Bronchial epithelial cell (primary cell): Measurements from ENCODE around the gene TRIP4. TPM values are rescaled to one million over a fixed set of nuclear protein-coding genes. Genes with fewer than 3 reads are reported as not detected.
"Not testable (repeated sequence)": the region's sequence is repeated elsewhere in the genome, so short reads cannot be mapped to it uniquely, and the experiment has no call there.

Source experiments
- DNase-seq: peaks from one replicate; pipeline ENCODE4 v3.0.0-alpha.2; 2010; ENCODE audit warnings: low read depth
- FAIRE-seq: peaks from 2 replicates; lab custom pipeline; 2011; peaks lifted over from hg19 to GRCh38; lab: Jason Lieb, UNC
- H3K27me3 ChIP-seq: 2 replicates; pipeline ENCODE4 v1.5.1; 2011; ENCODE audit warnings: low read length; ENCODE audit not compliant: control insufficient read depth, insufficient read depth
- H3K36me3 ChIP-seq: 2 replicates; pipeline ENCODE4 v1.5.1; 2011; ENCODE audit warnings: low read length; ENCODE audit not compliant: control insufficient read depth, insufficient read depth
- H3K4me3 ChIP-seq: 2 replicates; pipeline ENCODE4 v1.5.1; 2011; ENCODE audit warnings: mild to moderate bottlenecking, low read depth, low read length, control low read depth
- total RNA-seq: library from RNA; depleted of rRNA; stranded (reverse); fragments of >200 nt; gene quantifications from 2 replicates; pipeline ENCODE4 v1.2.1, GENCODE V29; 2014
- TF ChIP-seq, protein P1 (sequence below): IDR thresholded peaks from 2 replicates; pipeline ENCODE4 v1.5.1; 2011; ENCODE audit warnings: mild to moderate bottlenecking, moderate library complexity, low read length, control low read depth, inconsistent platforms; ENCODE audit not compliant: insufficient read depth, severe bottlenecking

The TRIP4 gene
- total RNA-seq, 1 donor from 2014 or later, result 8.2 TPM

DNA sequence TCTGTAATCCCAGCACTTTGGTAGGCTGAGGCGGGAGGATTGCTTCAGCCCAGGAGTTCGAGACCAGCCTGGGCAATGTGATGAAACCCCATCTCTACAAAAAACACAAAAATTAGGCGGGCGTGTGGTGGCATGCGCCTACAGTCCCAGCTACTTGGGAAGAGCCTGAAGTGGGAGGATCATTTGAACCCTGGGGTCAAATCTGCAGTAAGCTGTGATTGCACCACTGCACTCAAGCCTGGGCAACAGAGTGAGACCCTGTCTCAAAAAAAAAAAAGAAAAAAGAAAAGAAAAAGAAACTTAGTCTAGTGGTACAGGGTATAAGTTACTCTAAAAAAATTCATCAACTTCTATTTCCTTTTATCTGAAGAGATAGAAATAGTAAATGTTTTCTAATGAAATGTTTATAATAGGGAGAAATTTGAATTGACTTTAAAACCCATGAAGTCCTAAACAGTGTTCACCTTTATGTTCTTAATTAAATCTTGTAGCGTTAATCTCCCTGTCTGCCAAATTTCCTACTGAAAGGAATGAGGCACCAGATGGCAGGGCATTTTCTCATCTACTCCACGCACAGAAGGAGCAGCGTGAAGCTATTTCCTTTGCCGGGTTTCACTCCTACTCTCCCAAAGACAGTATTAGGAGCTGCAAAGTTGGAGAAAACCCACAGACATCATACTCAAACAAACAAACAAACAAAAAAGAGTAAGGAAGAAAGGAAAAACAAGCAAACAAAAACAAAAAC is 8.2 kb upstream of the TRIP4 start:
- Histone ChIP-seq H3K4me3 (no peak overlapping the region), H3K27me3 (no peaks in the 10 kb centered on the region), H3K36me3 (no peaks in the 10 kb centered on the region)
- DNase-seq (no peak), FAIRE-seq (no peak)
- TF ChIP-seq, protein P1, sequence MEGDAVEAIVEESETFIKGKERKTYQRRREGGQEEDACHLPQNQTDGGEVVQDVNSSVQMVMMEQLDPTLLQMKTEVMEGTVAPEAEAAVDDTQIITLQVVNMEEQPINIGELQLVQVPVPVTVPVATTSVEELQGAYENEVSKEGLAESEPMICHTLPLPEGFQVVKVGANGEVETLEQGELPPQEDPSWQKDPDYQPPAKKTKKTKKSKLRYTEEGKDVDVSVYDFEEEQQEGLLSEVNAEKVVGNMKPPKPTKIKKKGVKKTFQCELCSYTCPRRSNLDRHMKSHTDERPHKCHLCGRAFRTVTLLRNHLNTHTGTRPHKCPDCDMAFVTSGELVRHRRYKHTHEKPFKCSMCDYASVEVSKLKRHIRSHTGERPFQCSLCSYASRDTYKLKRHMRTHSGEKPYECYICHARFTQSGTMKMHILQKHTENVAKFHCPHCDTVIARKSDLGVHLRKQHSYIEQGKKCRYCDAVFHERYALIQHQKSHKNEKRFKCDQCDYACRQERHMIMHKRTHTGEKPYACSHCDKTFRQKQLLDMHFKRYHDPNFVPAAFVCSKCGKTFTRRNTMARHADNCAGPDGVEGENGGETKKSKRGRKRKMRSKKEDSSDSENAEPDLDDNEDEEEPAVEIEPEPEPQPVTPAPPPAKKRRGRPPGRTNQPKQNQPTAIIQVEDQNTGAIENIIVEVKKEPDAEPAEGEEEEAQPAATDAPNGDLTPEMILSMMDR, result no peak

DNA sequence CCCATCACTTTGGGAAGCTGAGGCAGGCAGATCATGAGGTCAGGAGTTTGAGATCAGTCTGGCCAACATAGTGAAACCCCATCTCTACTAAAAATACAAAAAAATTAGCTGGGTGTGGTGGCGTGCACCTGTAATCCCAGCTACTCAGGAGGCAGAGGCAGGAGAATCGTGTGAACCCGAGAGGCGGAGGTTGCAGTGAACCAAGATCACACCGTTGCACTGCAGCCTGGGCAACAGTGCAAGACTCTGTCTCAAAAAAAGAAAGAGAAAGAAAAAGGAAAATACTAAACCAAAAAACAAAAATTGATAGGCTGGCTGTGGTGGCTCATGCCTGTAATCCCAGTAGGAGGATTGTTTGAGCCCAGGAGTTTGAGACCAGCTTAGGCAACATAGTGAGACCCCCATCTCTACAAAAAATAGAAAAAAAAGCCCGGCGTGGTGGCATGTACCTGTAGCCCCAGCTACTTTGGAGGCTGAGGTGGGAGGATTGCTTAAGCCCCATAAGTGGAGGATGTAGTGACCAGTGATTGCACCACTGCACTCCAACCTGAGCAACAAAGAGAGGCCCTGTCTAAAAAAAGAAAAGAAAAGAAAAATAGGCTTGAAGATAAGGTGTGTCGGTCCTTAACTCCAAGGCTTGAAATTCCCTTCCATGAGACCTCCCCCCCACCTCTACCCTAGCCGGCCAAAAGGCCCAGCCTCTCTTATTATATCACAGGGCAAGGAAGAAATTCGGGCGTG is 7.3 kb upstream of the TRIP4 start:
- H3K36me3 ChIP-seq, H3K27me3 ChIP-seq, DNase-seq, FAIRE-seq: not testable (repeated sequence)
- H3K4me3 ChIP-seq, result peak overlapping the region; percentile 55

DNA sequence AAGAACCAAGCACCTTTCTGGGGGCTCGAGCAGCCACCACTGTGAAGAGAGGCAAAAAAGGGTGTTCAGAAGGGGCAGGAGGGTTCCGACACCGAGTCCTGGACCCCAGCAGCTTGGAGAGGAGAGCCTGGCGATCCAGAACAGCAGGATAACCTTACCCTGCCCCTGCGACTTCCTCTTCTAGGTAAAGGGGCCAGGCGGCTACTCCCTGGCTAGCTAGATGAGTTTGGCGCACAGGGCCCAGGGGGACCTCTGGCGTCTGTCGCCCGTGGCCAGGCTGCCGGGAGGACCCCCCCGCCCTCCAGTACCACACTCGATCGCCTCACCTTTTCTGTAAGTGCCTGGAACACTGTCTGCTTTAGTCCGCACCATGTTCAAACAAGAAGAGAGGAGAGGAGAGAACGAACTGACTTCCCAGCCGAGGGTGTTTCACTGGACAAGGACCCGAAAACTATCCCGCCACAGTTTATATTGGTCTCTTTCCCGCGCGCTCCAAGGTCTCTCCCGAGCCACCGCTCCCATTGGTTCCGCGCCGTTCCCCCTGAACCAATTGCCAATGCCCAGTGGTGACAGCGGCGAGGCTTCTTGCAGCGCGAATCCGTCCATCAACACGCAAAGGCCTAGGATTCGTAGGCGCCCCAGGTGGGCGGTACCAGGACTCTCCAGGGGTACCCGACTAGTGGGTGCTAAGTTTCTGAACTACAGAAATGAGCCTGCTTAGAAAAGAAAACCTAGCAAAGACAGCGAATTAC is 6.5 kb upstream of the TRIP4 start, which contains the start of gene PCLAF:
Gene PCLAF, minus strand, starts transcription at position 442 of the 752 bp plus-strand sequence. Its CDS starts 70 bp downstream, at position 372.
- Histone ChIP-seq H3K36me3 (no peaks in the 10 kb centered on the region), H3K27me3 (no peaks in the 10 kb centered on the region), H3K4me3 (peak within 1 kb of the TSS; percentile 55)
- FAIRE-seq (peak; percentile 32), DNase-seq (peak; percentile 90)
- TF ChIP-seq, protein P1, result no peak

DNA sequence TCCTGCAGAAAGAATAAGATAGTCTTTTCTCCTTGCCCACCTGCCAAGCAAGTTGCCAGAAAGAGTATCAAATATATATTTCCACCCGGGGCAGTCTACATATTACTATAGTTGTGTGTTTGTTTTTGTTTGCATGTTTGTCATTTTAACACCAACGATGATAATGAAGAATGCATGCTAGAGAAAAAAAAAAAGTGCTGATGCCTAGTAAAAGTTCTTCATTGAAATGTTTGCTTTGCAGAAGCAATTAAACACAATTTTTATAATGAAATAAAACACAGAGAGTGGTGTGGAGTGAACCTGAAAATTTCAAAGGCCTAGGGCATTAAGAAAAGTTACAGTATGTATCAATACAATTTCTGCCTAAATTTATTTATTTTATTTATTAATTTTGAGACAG is 3.9 kb upstream of the TRIP4 start:
- no peak for FAIRE-seq
- TF ChIP-seq, protein P1, result no peak
- Histone ChIP-seq H3K36me3 (no peaks in the 10 kb centered on the region), H3K27me3 (no peaks in the 10 kb centered on the region), H3K4me3 (no peak overlapping the region)
- no peak for DNase-seq

DNA sequence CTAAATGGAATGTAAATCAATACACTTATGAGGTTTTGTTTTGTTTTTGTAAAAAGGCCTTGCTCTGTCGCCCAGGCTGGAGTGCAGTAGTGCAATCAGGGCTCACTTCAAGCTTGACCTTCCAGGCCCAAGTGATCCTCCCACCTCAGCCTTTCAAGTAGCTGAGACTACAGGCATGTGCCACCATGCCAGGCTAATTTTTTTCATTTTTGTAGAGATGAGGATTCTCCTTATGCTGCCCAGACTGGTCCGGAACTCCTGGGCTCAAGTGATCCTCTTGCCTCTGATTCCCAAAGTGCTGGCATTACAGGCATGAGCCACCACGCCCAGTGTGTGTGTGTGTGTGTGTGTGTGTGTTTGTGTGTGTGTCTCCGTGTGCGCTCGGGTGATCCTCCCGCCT is 1.3 kb upstream of the TRIP4 start:
- no peak overlapping the region for H3K4me3 ChIP-seq
- FAIRE-seq, result no peak

More for the DNA sequence above, 1.3 kb upstream of the TRIP4 start:
- Histone ChIP-seq H3K36me3 (no peaks in the 10 kb centered on the region), H3K27me3 (no peaks in the 10 kb centered on the region)
- DNase-seq, result no peak
- TF ChIP-seq, protein P1, result no peak
